IPS DF 6.9 (cell line): ENCODE measurements around the gene FAM236A.
"Not testable (repeated sequence)": the region's sequence is repeated elsewhere in the genome, so short reads cannot be mapped to it uniquely, and the experiment has no call there.

Experiments
- DNase-seq: peaks from one replicate; pipeline ENCODE4 v3.0.0-alpha.2; 2013; ENCODE audit warnings: low read depth, low spot score
- H3K27ac ChIP-seq: one replicate; pipeline ENCODE4 v1.5.1; 2013; ENCODE audit warnings: low read length, control low read depth
- H3K27me3 ChIP-seq: 2 replicates; pipeline ENCODE4 v1.6.1; 2013; ENCODE audit warnings: mild to moderate bottlenecking, low read length; ENCODE audit not compliant: control insufficient read depth, insufficient read depth
- H3K36me3 ChIP-seq: 2 replicates; pipeline ENCODE4 v1.6.1; 2013; ENCODE audit warnings: low read length; ENCODE audit not compliant: control insufficient read depth, insufficient read depth
- H3K4me1 ChIP-seq: 2 replicates; pipeline ENCODE4 v1.6.1; 2013; ENCODE audit warnings: low read length; ENCODE audit not compliant: control insufficient read depth, insufficient read depth
- H3K4me3 ChIP-seq: 2 replicates; pipeline ENCODE4 v1.5.1; 2013; ENCODE audit warnings: mild to moderate bottlenecking, low read length
- H3K9me3 ChIP-seq: 2 replicates; pipeline ENCODE4 v1.6.1; 2013; ENCODE audit warnings: low read length, inconsistent platforms; ENCODE audit not compliant: control insufficient read depth, insufficient read depth
- WGBS: extraction: QIAGEN DNeasy Blood & Tissue Kit; methylation state at CpG from one replicate; pipeline ENCODE4 v1.1.7; 2013; ENCODE audit warnings: mixed read lengths, missing lambda C conversion rate; ENCODE audit not compliant: insufficient read length, insufficient coverage; 5-methylcytosine and 5-hydroxymethylcytosine counted together

The FAM236A gene

GRCh38 chrX:72971859-72972258, 33.9 kb downstream of the FAM236A start:
- no CpG with 5 or more reads among the region's 5 CpGs for WGBS
- H3K36me3 ChIP-seq: not testable (repeated sequence)

GRCh38 chrX:72974885-72975284, 36.9 kb downstream of the FAM236A start:
- H3K4me3 ChIP-seq, H3K36me3 ChIP-seq, H3K4me1 ChIP-seq, DNase-seq, H3K27ac ChIP-seq, H3K9me3 ChIP-seq, H3K27me3 ChIP-seq: not testable (repeated sequence)
- no CpG with 5 or more reads among the region's 7 CpGs for WGBS

More at GRCh38 chrX:72971859-72972258, 33.9 kb downstream of the FAM236A start:
- H3K27ac ChIP-seq, H3K9me3 ChIP-seq, H3K4me1 ChIP-seq, DNase-seq, H3K27me3 ChIP-seq, H3K4me3 ChIP-seq: not testable (repeated sequence)

DNA sequence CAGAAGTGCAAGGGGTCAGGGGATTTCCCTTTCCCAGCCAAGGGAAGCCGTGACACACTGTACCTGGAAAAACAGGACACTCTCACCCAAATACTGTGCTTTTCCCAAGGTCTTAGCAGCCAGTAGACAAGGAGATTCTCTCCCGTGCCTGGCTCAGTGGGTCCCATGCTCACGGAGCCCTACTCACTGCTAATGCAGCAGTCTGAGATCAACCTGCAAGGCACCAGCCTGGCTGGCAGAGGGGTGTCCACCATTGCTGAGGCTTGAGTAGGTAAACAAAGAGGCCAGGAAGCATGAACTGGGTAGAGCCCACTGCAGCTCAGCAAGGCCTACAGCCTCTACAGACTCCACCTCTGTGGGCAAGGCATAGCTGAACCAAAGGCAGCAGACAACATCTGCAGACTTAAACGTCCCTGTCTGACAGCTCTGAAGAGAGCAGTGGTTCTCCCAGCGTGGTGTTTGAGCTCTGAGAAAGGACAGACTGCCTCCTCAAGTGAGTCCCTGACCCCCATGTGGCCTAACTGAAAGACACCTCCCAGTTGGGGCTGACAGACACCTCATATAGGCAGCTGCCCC, 43.0 kb downstream of the FAM236A start:
- H3K4me1 ChIP-seq, DNase-seq, H3K27ac ChIP-seq, H3K4me3 ChIP-seq, H3K9me3 ChIP-seq, H3K27me3 ChIP-seq, H3K36me3 ChIP-seq: not testable (repeated sequence)
- WGBS: no CpG with 5 or more reads among the region's 5 CpGs
